Measurements from ENCODE around the gene HHIP. TPM values are rescaled to one million over a fixed set of nuclear protein-coding genes. Genes with fewer than 3 reads are reported as not detected.
A peak's percentile ranks its signal among the peaks of the same experiment; 100 is the strongest.

HHIP gene
- polyA plus RNA-seq, 1 donor from 2014 or later = not detected

- H3K9me3 Mint-ChIP-seq = peaks cover 0 to 2% (median 0%) of the 10 kb centered on the region in 3 donors
- peaks cover 1% of the 10 kb centered on the region for H3K36me3 Mint-ChIP-seq
- no peaks in the 10 kb centered on the region for H3K4me1 Mint-ChIP-seq
- no peak overlapping the region for H3K4me3 Mint-ChIP-seq
- H3K27me3 Mint-ChIP-seq = no peaks in the 10 kb centered on the region
- H3K27ac Mint-ChIP-seq = no peak overlapping the region
Observed at GRCh38 chr4:144681806-144682205, 35.9 kb downstream of the HHIP start.

GRCh38 chr4:144683516-144683915, 37.6 kb downstream of the HHIP start:
- Mint-ChIP-seq H3K4me3 (no peak overlapping the region), H3K36me3 (peaks cover 1% of the 10 kb centered on the region), H3K27me3 (no peaks in the 10 kb centered on the region), H3K4me1 (no peaks in the 10 kb centered on the region), H3K27ac (no peak overlapping the region), H3K9me3 (peaks cover 0 to 2% (median 0%) of the 10 kb centered on the region in 3 donors)

GRCh38 chr4:144685911-144686310, 40.0 kb downstream of the HHIP start:
- Mint-ChIP-seq H3K27me3 (no peaks in the 10 kb centered on the region), H3K4me3 (no peak overlapping the region)

GRCh38 chr4:144686921-144687320, 41.0 kb downstream of the HHIP start:
- Mint-ChIP-seq H3K4me1 (no peaks in the 10 kb centered on the region), H3K27ac (no peak overlapping the region), H3K27me3 (no peaks in the 10 kb centered on the region), H3K4me3 (no peak overlapping the region), H3K36me3 (peaks cover 1% of the 10 kb centered on the region), H3K9me3 (peaks cover 0 to 2% (median 0%) of the 10 kb centered on the region in 3 donors)

More at GRCh38 chr4:144685911-144686310, 40.0 kb downstream of the HHIP start:
- H3K9me3 Mint-ChIP-seq = peaks cover 0 to 2% (median 0%) of the 10 kb centered on the region in 3 donors
- H3K4me1 Mint-ChIP-seq = no peaks in the 10 kb centered on the region
- peaks cover 1% of the 10 kb centered on the region for H3K36me3 Mint-ChIP-seq
- H3K27ac Mint-ChIP-seq = no peak overlapping the region

GRCh38 chr4:144687466-144687865, 41.5 kb downstream of the HHIP start:
- H3K27me3 Mint-ChIP-seq = no peaks in the 10 kb centered on the region
- no peak overlapping the region for H3K4me3 Mint-ChIP-seq
- peaks cover 1% of the 10 kb centered on the region for H3K36me3 Mint-ChIP-seq
- peaks cover 0 to 4% (median 2%) of the 10 kb centered on the region in 3 donors for H3K9me3 Mint-ChIP-seq
- no peaks in the 10 kb centered on the region for H3K4me1 Mint-ChIP-seq
- no peak overlapping the region for H3K27ac Mint-ChIP-seq

GRCh38 chr4:144688035-144688569, 42.1 kb downstream of the HHIP start:
- Mint-ChIP-seq H3K27me3 (no peaks in the 10 kb centered on the region), H3K9me3 (peaks cover 0 to 4% (median 2%) of the 10 kb centered on the region in 3 donors)

GRCh38 chr4:144689125-144689524, 43.2 kb downstream of the HHIP start:
- Mint-ChIP-seq H3K4me3 (no peak overlapping the region), H3K9me3 (peaks cover 0 to 4% (median 2%) of the 10 kb centered on the region in 3 donors), H3K36me3 (peaks cover 1% of the 10 kb centered on the region), H3K4me1 (peaks cover 0 to 1% (median 0%) of the 10 kb centered on the region in 3 donors), H3K27me3 (no peaks in the 10 kb centered on the region), H3K27ac (no peak overlapping the region)

More at GRCh38 chr4:144688035-144688569, 42.1 kb downstream of the HHIP start:
- Mint-ChIP-seq H3K36me3 (peaks cover 1% of the 10 kb centered on the region), H3K27ac (no peak overlapping the region), H3K4me3 (no peak overlapping the region), H3K4me1 (peaks cover 0 to 1% (median 0%) of the 10 kb centered on the region in 3 donors)

- H3K36me3 Mint-ChIP-seq = no peaks in the 10 kb centered on the region
- H3K9me3 Mint-ChIP-seq = peaks cover 2 to 7% (median 2%) of the 10 kb centered on the region in 3 donors
- H3K27ac Mint-ChIP-seq = no peak overlapping the region
- no peak overlapping the region for H3K4me3 Mint-ChIP-seq
- no peaks in the 10 kb centered on the region for H3K27me3 Mint-ChIP-seq
- H3K4me1 Mint-ChIP-seq = peaks cover 0 to 1% (median 0%) of the 10 kb centered on the region in 3 donors
Observed at GRCh38 chr4:144695721-144696120, 49.8 kb downstream of the HHIP start.

GRCh38 chr4:144696376-144696775, 50.4 kb downstream of the HHIP start:
- H3K27me3 Mint-ChIP-seq = no peaks in the 10 kb centered on the region
- no peak overlapping the region for H3K27ac Mint-ChIP-seq
- H3K9me3 Mint-ChIP-seq = peaks cover 2 to 7% (median 2%) of the 10 kb centered on the region in 3 donors
- H3K4me1 Mint-ChIP-seq = peaks cover 0 to 1% (median 0%) of the 10 kb centered on the region in 3 donors
- H3K36me3 Mint-ChIP-seq = no peaks in the 10 kb centered on the region
- H3K4me3 Mint-ChIP-seq = no peak overlapping the region

GRCh38 chr4:144699565-144699964, 53.6 kb downstream of the HHIP start:
- H3K27ac Mint-ChIP-seq = no peak overlapping the region
- no peaks in the 10 kb centered on the region for H3K36me3 Mint-ChIP-seq
- H3K4me1 Mint-ChIP-seq = no peaks in the 10 kb centered on the region
- peaks cover 2 to 3% (median 2%) of the 10 kb centered on the region in 3 donors for H3K9me3 Mint-ChIP-seq
- H3K4me3 Mint-ChIP-seq = no peak overlapping the region
- no peaks in the 10 kb centered on the region for H3K27me3 Mint-ChIP-seq

GRCh38 chr4:144701683-144702233, 55.8 kb downstream of the HHIP start:
- Mint-ChIP-seq H3K27ac (no peak overlapping the region), H3K27me3 (no peaks in the 10 kb centered on the region)

GRCh38 chr4:144703494-144703893, 57.5 kb downstream of the HHIP start:
- no peak overlapping the region for H3K27ac Mint-ChIP-seq
- H3K36me3 Mint-ChIP-seq = no peaks in the 10 kb centered on the region
- H3K9me3 Mint-ChIP-seq = no peaks in the 10 kb centered on the region
- no peaks in the 10 kb centered on the region for H3K4me1 Mint-ChIP-seq
- H3K4me3 Mint-ChIP-seq = no peak overlapping the region
- H3K27me3 Mint-ChIP-seq = peaks cover 2% of the 10 kb centered on the region

More at GRCh38 chr4:144701683-144702233, 55.8 kb downstream of the HHIP start:
- H3K4me3 Mint-ChIP-seq = no peak overlapping the region
- H3K4me1 Mint-ChIP-seq = no peaks in the 10 kb centered on the region
- no peaks in the 10 kb centered on the region for H3K36me3 Mint-ChIP-seq
- H3K9me3 Mint-ChIP-seq = peaks cover 2 to 3% (median 2%) of the 10 kb centered on the region in 3 donors

GRCh38 chr4:144705601-144706590, 59.9 kb downstream of the HHIP start:
- H3K27ac Mint-ChIP-seq = peak overlapping the region in 1 of 3 donors; percentile 55
- H3K36me3 Mint-ChIP-seq = no peaks in the 10 kb centered on the region
- no peak overlapping the region for H3K4me3 Mint-ChIP-seq
- H3K4me1 Mint-ChIP-seq = no peaks in the 10 kb centered on the region
- no peaks in the 10 kb centered on the region for H3K9me3 Mint-ChIP-seq
- peaks cover 2% of the 10 kb centered on the region for H3K27me3 Mint-ChIP-seq

- Mint-ChIP-seq H3K9me3 (no peaks in the 10 kb centered on the region), H3K27me3 (peaks cover 2% of the 10 kb centered on the region), H3K36me3 (no peaks in the 10 kb centered on the region), H3K4me1 (no peaks in the 10 kb centered on the region), H3K27ac (no peak overlapping the region), H3K4me3 (no peak overlapping the region)
Observed at GRCh38 chr4:144709159-144709558, 63.2 kb downstream of the HHIP start.

Measured in IgD-negative memory B cell (primary cell).